Uterus (tissue), 4 donors: ENCODE results near the gene CASP10. TPM values are rescaled to one million over a fixed set of nuclear protein-coding genes. Genes with fewer than 3 reads are reported as not detected.

Experiments
- DNase-seq, 2 donors: peaks; one replicate each; pipeline ENCODE4 v3.0.0-alpha.2; 2019 to 2020
- H3K27ac ChIP-seq, 2 donors: fragments of 200-600 bp; sonication (generic); 1 replicate in 1 of 2; 2 replicates in 1 of 2; pipeline ENCODE4 v1.5.1; 2016 to 2018
- H3K27me3 ChIP-seq, 2 donors: fragments of 200-600 bp; sonication (generic); one replicate each; pipeline ENCODE4 v1.5.1; 2018 to 2019; ENCODE audit warnings: control low read depth in 1 of 2
- H3K36me3 ChIP-seq, 2 donors: fragments of 200-600 bp; sonication (generic); one replicate each; pipeline ENCODE4 v1.5.1; 2019; ENCODE audit warnings: control low read depth in 1 of 2
- H3K4me1 ChIP-seq, 2 donors: fragments of 200-600 bp; sonication (generic); one replicate each; pipeline ENCODE4 v1.5.1; 2018 to 2019; ENCODE audit warnings: control low read depth in 1 of 2
- H3K4me3 ChIP-seq, 2 donors: fragments of 200-600 bp; sonication (generic); 1 replicate in 1 of 2; 2 replicates in 1 of 2; pipeline ENCODE4 v1.5.1; 2018 to 2019; ENCODE audit warnings: mild to moderate bottlenecking in 1 of 2
- H3K9me3 ChIP-seq, 2 donors: fragments of 200-600 bp; sonication (generic); one replicate each; pipeline ENCODE4 v1.5.1; 2019; ENCODE audit warnings: control low read depth in 1 of 2
- CTCF ChIP-seq, 4 experiments: fragments of 200-600 bp in 2 of 4; fragments of 450-650 bp in 2 of 4; sonication (generic) in 2 of 4; IDR thresholded peaks; one replicate each; pipeline ENCODE4 v1.5.1; 2016 to 2019; ENCODE audit warnings: antibody characterized with exemption in 4 of 4, mild to moderate bottlenecking in 2 of 4, moderate library complexity in 1 of 4
- POLR2A ChIP-seq, 2 donors: fragments of 450-650 bp; IDR thresholded peaks; one replicate each; pipeline ENCODE4 v1.6.1; 2016; ENCODE audit warnings: antibody characterized with exemption in 2 of 2, mild to moderate bottlenecking in 1 of 2, moderate library complexity in 1 of 2
- intact Hi-C: fragments of 100-400 bp; cut with DNase I; formaldehyde crosslinking; loops from one replicate; pipeline ENCODE4 v1.15.1; 2023; ENCODE audit warnings: low total_unique reads
- total RNA-seq, 4 donors: library from RNA; depleted of rRNA in 3 of 4; stranded (reverse); fragments of >200 nt in 3 of 4; gene quantifications; one replicate each; pipeline versions ENCODE4 v1.1.0 to v1.2.4, GENCODE V29; 2014 to 2023
- donor health status: DM: yes; HTN: yes; CAD: no.

Gene CASP10
- total RNA-seq, 4 donors from 2014 or later = 1.8 to 21.6 (median 11.7) TPM

GRCh38 chr2:201261906-201262305, 79.0 kb downstream of the CASP10 start:
- no peak overlapping the region for H3K4me3 ChIP-seq
- no peaks in the 10 kb centered on the region for H3K27me3 ChIP-seq
- no peaks in the 10 kb centered on the region for H3K9me3 ChIP-seq
- H3K4me1 ChIP-seq = no peaks in the 10 kb centered on the region
- intact Hi-C loops = no loop called here
- no peak for DNase-seq
- H3K27ac ChIP-seq = no peak overlapping the region
- TF ChIP-seq CTCF (IDR thresholded peaks at IDR 0.05) (no peak), POLR2A (IDR thresholded peaks at IDR 0.05) (no peak)
- no peaks in the 10 kb centered on the region for H3K36me3 ChIP-seq

- Histone ChIP-seq H3K4me1 (no peaks in the 10 kb centered on the region), H3K27me3 (no peaks in the 10 kb centered on the region), H3K4me3 (no peak overlapping the region), H3K27ac (no peak overlapping the region), H3K36me3 (no peaks in the 10 kb centered on the region), H3K9me3 (no peaks in the 10 kb centered on the region)
- TF ChIP-seq POLR2A (IDR thresholded peaks at IDR 0.05) (no peak), CTCF (IDR thresholded peaks at IDR 0.05) (no peak)
- intact Hi-C loops = no loop called here
- DNase-seq = no peak
Observed at GRCh38 chr2:201262718-201263117, 79.8 kb downstream of the CASP10 start.

- no peaks in the 10 kb centered on the region for H3K36me3 ChIP-seq
- no peak overlapping the region for H3K4me3 ChIP-seq
- no peaks in the 10 kb centered on the region for H3K9me3 ChIP-seq
- TF ChIP-seq POLR2A (IDR thresholded peaks at IDR 0.05) = no peak
- no peak for TF ChIP-seq CTCF (IDR thresholded peaks at IDR 0.05)
- intact Hi-C loops = no loop called here
- no peak for DNase-seq
- H3K27me3 ChIP-seq = no peaks in the 10 kb centered on the region
- no peak overlapping the region for H3K27ac ChIP-seq
- no peaks in the 10 kb centered on the region for H3K4me1 ChIP-seq
Observed at GRCh38 chr2:201263779-201264178, 80.8 kb downstream of the CASP10 start.

- DNase-seq = no peak
- Histone ChIP-seq H3K9me3 (no peaks in the 10 kb centered on the region), H3K27ac (no peak overlapping the region), H3K4me3 (no peak overlapping the region), H3K27me3 (no peaks in the 10 kb centered on the region), H3K36me3 (no peaks in the 10 kb centered on the region), H3K4me1 (no peaks in the 10 kb centered on the region)
- TF ChIP-seq CTCF (IDR thresholded peaks at IDR 0.05) = no peak
- TF ChIP-seq POLR2A (IDR thresholded peaks at IDR 0.05) = no peak
- intact Hi-C loops = no loop called here
Observed at GRCh38 chr2:201264472-201265173, 81.7 kb downstream of the CASP10 start.

- H3K9me3 ChIP-seq = no peaks in the 10 kb centered on the region
- H3K4me3 ChIP-seq = no peak overlapping the region
- no peaks in the 10 kb centered on the region for H3K36me3 ChIP-seq
- no peaks in the 10 kb centered on the region for H3K27me3 ChIP-seq
- no peak overlapping the region for H3K27ac ChIP-seq
- no peak for DNase-seq
- no peaks in the 10 kb centered on the region for H3K4me1 ChIP-seq
- TF ChIP-seq CTCF (IDR thresholded peaks at IDR 0.05) = no peak
- no peak for TF ChIP-seq POLR2A (IDR thresholded peaks at IDR 0.05)
- intact Hi-C loops = no loop called here
Observed at GRCh38 chr2:201266629-201267028, 83.7 kb downstream of the CASP10 start.
